HG03135 (cell line): Measurements from ENCODE around the gene SKIC8.

Experiments used
- ATAC-seq: cut with Tn5 transposase; IDR thresholded peaks from one replicate; pipeline ENCODE4 v1.9.1; 2021; ENCODE audit warnings: mild to moderate bottlenecking, moderate library complexity; ENCODE audit not compliant: unreplicated experiment

SKIC8 gene

GRCh38 chr15:78292219-78292618 lies 7.2 kb downstream of the SKIC8 start:
- no peak for ATAC-seq

GRCh38 chr15:78291698-78292097 lies 7.7 kb downstream of the SKIC8 start:
- no peak for ATAC-seq

GRCh38 chr15:78291052-78291451 lies 8.4 kb downstream of the SKIC8 start:
- ATAC-seq = no peak

GRCh38 chr15:78290222-78290621 lies 9.2 kb downstream of the SKIC8 start:
- no peak for ATAC-seq

- no peak for ATAC-seq
Measured at GRCh38 chr15:78284758-78285157, 14.7 kb downstream of the SKIC8 start.

- no peak for ATAC-seq
Measured at GRCh38 chr15:78282324-78282723, 17.1 kb downstream of the SKIC8 start.

GRCh38 chr15:78280319-78281072 lies 18.9 kb downstream of the SKIC8 start:
- ATAC-seq = no peak

GRCh38 chr15:78276064-78276943 lies 23.1 kb downstream of the SKIC8 start:
- no peak for ATAC-seq

GRCh38 chr15:78274994-78275393 lies 24.4 kb downstream of the SKIC8 start:
- ATAC-seq = no peak

GRCh38 chr15:78272776-78273175 lies 26.6 kb downstream of the SKIC8 start:
- no peak for ATAC-seq

- no peak for ATAC-seq
Measured at GRCh38 chr15:78272316-78272715, 27.1 kb downstream of the SKIC8 start.

GRCh38 chr15:78266806-78267205 lies 32.6 kb downstream of the SKIC8 start:
- ATAC-seq = no peak

GRCh38 chr15:78266229-78266628 lies 33.2 kb downstream of the SKIC8 start:
- ATAC-seq = no peak

GRCh38 chr15:78265752-78266224 lies 33.6 kb downstream of the SKIC8 start:
- no peak for ATAC-seq

- ATAC-seq = no peak
Measured at GRCh38 chr15:78265137-78265460, 34.3 kb downstream of the SKIC8 start.

- ATAC-seq = no peak
Measured at GRCh38 chr15:78264304-78265136, 34.9 kb downstream of the SKIC8 start, which contains the start of gene DNAJA4. Gene DNAJA4 (plus strand): TSS chr15:78264562. CDS start chr15:78264764, 202 bp downstream.

- ATAC-seq = no peak
Measured at GRCh38 chr15:78263907-78264303, 35.5 kb downstream of the SKIC8 start.

GRCh38 chr15:78263351-78263781 lies 36.0 kb downstream of the SKIC8 start:
- ATAC-seq = no peak

- no peak for ATAC-seq
Measured at GRCh38 chr15:78261062-78261461, 38.3 kb downstream of the SKIC8 start.

GRCh38 chr15:78260489-78260888 lies 38.9 kb downstream of the SKIC8 start:
- no peak for ATAC-seq

- no peak for ATAC-seq
Measured at GRCh38 chr15:78259232-78259631, 40.2 kb downstream of the SKIC8 start.
